ENCODE results near the gene NPPC.
A peak's percentile ranks its signal among the peaks of the same experiment; 100 is the strongest.
"Not testable (repeated sequence)": the region's sequence is repeated elsewhere in the genome, so short reads cannot be mapped to it uniquely, and the experiment has no call there.

The NPPC gene

DNA sequence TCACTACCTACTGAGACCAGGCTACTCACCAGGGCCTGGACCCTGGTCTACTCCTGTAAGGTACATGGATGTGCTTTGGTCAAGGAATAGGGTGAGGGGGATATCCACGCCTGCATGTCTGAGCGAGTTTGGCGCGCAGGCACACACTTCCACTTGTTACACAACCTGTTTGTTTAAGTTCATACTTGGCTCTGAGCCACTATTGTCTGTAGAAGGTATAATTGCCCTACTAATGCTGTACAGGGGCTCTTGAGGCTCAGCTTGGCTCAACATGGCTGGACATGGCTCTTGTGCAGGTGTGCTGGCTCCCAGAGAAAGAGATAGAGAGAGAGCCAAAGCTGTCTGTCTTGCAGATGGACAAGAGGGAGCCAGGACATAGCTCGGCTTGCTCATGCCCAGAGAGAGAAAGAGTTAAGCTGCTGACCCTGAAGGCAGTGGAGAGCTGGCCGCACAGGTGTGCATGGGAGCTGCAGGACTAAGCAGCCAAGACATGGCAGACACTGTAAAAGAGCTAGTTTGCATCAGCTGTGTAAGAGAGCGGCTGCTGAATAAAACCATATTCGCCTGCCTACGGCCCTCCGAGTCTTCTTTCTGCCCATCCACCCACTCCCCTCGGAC is 35.2 kb downstream of the NPPC start:
- TF ChIP-seq, protein P1, sequence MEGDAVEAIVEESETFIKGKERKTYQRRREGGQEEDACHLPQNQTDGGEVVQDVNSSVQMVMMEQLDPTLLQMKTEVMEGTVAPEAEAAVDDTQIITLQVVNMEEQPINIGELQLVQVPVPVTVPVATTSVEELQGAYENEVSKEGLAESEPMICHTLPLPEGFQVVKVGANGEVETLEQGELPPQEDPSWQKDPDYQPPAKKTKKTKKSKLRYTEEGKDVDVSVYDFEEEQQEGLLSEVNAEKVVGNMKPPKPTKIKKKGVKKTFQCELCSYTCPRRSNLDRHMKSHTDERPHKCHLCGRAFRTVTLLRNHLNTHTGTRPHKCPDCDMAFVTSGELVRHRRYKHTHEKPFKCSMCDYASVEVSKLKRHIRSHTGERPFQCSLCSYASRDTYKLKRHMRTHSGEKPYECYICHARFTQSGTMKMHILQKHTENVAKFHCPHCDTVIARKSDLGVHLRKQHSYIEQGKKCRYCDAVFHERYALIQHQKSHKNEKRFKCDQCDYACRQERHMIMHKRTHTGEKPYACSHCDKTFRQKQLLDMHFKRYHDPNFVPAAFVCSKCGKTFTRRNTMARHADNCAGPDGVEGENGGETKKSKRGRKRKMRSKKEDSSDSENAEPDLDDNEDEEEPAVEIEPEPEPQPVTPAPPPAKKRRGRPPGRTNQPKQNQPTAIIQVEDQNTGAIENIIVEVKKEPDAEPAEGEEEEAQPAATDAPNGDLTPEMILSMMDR (IDR thresholded peaks at IDR 0.05; ENCODE audit: control insufficient read depth, extremely low read depth, insufficient read depth), result no peak
- no peak overlapping the region for H3K4me3 ChIP-seq (ENCODE audit: low read depth, low read length)
- no peak for DNase-seq (ENCODE audit: low read depth)

DNA sequence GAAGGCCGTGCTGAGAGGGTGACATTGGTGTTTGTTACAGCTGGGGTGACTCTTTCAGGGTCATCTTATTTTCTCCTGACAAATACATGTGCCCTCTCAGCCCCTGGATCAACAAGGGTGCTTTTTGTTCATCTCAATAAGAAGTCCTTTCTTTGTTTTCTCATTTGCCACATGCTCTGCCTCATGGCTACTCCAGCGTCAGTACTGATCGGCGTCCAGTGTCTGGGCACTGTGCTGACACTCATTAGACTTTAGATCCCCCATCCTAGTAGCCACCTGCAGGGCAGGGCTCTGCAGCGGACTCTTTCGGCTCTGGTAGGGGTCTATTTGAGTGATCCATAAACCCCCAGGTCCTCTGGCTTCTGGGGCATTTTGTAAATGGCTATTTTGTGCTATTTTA is 38.4 kb downstream of the NPPC start:
- TF ChIP-seq, protein P1 (IDR thresholded peaks at IDR 0.05; ENCODE audit: control insufficient read depth, extremely low read depth, insufficient read depth), result no peak
- DNase-seq (ENCODE audit: low read depth), result no peak
- H3K4me3 ChIP-seq (ENCODE audit: low read depth, low read length), result no peak overlapping the region

DNA sequence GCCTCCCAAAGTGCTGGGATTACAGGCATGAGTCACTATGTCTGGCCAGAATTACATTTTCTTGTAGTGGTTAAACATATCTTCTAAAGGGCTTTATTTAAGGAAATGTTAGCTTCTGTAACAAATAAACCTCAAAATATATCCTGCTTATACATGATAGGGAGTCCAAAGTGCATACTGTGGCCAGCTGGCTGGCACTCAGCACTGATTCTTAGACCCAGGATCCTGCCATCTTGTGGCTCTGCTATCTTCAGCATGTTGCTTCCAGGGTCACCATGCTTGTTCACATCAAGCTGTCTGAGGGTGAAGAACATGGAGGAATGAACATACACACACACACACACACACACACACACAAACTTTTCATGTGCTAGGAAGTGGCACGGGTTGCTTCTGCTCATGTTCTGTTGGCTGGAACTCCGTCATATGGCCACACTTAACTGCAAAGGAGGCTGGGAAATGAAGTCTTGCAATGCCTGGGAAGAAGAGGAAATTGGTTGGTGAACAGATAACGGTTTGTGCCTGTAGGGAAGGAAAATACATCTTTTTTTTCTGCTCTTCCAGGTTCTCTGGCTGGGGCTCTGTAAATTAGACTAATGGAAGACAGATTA is 40.0 kb downstream of the NPPC start:
- DNase-seq (ENCODE audit: low read depth), result no peak
- TF ChIP-seq, protein P1 (IDR thresholded peaks at IDR 0.05; ENCODE audit: control insufficient read depth, extremely low read depth, insufficient read depth), result no peak
- no peak overlapping the region for H3K4me3 ChIP-seq (ENCODE audit: low read depth, low read length)

DNA sequence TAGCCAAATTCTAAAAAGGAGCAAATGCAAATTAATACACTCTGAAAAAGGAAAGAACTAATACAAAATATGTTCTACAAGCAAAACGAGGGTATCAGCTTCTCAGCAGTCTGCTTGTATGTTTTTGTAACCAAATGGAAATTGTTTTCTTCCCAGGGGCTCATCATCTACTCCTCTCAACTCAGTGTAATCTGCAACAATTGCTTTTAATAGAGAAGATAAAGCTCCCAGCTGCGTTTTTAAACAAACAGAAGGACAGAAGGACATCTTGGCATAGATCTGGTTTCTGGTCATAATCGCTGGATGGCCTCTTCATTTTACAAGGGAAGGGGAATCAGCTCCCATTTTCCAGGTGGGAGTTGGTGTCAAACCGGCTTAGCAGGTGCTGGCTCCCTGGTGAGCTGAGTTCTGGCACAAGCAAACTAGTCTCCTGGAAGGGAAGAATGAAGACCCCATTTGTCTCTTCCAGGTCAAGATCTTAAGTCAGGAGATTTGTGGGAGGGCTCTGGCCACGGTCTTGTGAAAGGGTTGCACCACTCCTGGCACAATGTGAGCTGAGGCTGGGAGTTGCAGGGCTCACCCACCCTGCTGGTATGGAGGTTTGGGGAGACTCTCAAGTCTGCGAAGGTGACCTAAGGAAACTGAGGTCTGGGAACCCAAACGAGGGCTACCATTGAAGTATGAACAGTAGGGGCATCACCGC is 41.6 kb downstream of the NPPC start:
- DNase-seq (ENCODE audit: low read depth), result peak; percentile 42
- no peak overlapping the region for H3K4me3 ChIP-seq (ENCODE audit: low read depth, low read length)
- TF ChIP-seq, protein P1 (IDR thresholded peaks at IDR 0.05; ENCODE audit: control insufficient read depth, extremely low read depth, insufficient read depth), result no peak

DNA sequence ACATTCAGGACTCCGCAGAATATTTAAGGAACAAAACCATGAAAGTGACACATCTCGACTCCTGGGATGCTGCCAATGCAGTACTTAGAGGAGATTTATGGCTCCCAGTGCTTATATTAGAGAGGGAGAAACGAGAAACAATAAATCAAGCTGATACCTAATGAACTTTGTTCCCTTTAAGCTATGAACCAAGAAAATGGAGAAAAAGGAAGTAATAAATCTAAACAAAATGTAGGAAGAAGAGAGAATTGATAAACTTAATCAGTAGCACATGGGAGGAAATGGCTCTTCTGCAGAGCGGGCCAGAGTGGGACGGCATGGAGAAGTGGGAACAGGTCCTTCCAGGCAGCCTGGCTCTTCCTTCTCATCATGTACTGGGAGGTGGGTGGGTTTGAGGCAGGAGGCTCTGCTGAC is 42.7 kb downstream of the NPPC start:
- TF ChIP-seq, protein P1 (IDR thresholded peaks at IDR 0.05; ENCODE audit: control insufficient read depth, extremely low read depth, insufficient read depth), result no peak
- no peak for DNase-seq (ENCODE audit: low read depth)
- H3K4me3 ChIP-seq (ENCODE audit: low read depth, low read length), result no peak overlapping the region

DNA sequence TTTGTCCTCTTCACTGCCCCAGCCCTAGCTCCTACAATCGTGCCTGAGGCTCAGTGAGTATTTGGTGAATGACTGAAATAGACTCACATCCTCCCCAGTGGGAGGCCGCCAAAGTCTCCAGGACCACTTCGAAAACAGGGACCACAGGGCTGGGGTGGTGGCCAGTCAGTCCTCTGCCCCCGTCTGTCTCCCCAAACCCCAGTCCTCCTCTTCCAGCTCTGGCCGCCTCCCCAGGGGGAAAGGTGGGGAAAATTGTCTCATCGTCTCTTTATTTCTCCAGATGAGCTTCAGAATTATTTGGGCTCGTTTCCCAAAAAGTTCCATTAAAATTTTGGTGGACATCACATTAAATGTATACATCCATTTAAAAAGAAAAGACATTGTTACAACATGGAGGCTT is 43.5 kb downstream of the NPPC start:
- TF ChIP-seq, protein P1 (IDR thresholded peaks at IDR 0.05; ENCODE audit: control insufficient read depth, extremely low read depth, insufficient read depth), result no peak
- no peak for DNase-seq (ENCODE audit: low read depth)
- H3K4me3 ChIP-seq (ENCODE audit: low read depth, low read length), result no peak overlapping the region

DNA sequence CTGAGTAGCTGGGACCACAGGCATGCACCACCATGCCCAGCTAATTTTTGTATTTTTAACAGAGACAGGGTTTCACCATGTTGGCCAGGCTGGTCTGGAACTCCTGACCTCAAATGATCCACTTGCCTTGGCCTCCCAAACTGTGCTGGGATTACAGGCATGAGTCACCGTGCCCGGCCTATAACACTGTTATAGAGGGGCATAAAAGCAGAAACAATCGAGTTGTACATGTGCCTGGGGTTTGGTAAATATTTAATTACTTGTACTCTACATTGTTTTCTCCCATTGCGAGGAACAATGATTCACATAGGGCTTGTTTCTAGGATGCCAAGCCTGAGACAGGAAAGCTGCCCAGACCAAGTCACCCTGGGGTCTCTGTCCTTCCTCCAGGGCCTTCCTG is 45.8 kb downstream of the NPPC start:
- not testable (repeated sequence) for H3K4me3 ChIP-seq (ENCODE audit: low read depth, low read length); DNase-seq (ENCODE audit: low read depth)
